Right lobe of liver (tissue), 6 donors: Measurements from ENCODE around the gene SPTLC2. TPM values are rescaled to one million over a fixed set of nuclear protein-coding genes. Genes with fewer than 3 reads are reported as not detected.

ENCODE experiments used
- ATAC-seq, 4 donors: fragments of 200-7000 bp; cut with Tn5 transposase; one replicate each; pipeline ENCODE4 v1.9.1; 2020; ENCODE audit warnings: mild to moderate bottlenecking in 4 of 4, moderate library complexity in 4 of 4
- DNase-seq, 3 donors: peaks; one replicate each; pipeline ENCODE4 v3.0.0-alpha.2; 2020
- H3K27ac ChIP-seq, 3 donors: fragments of 200-600 bp; one replicate each; pipeline ENCODE4 v1.8.0; 2022
- H3K27me3 ChIP-seq, 2 donors: fragments of 200-600 bp; one replicate each; pipeline ENCODE4 v1.8.0; 2022
- H3K36me3 ChIP-seq, 4 donors: fragments of 200-600 bp; sonication (generic) in 1 of 4; one replicate each; pipeline versions ENCODE4 v1.5.1 to v1.8.0; 2017 to 2022; ENCODE audit warnings: control low read depth in 1 of 4
- H3K4me1 ChIP-seq, 4 donors: fragments of 200-600 bp; sonication (generic) in 1 of 4; one replicate each; pipeline versions ENCODE4 v1.5.1 to v1.8.0; 2017 to 2022; ENCODE audit warnings: control low read depth in 1 of 4
- H3K4me3 ChIP-seq, 3 donors: fragments of 200-600 bp; one replicate each; pipeline ENCODE4 v1.8.0; 2022
- H3K9me3 ChIP-seq, 4 donors: fragments of 200-600 bp; sonication (generic) in 1 of 4; one replicate each; pipeline versions ENCODE4 v1.5.1 to v1.8.0; 2017 to 2022; ENCODE audit warnings: control low read depth in 1 of 4
- CTCF ChIP-seq, 4 donors: fragments of 200-600 bp in 3 of 4; fragments of 450-650 bp in 1 of 4; IDR thresholded peaks; one replicate each; pipeline versions ENCODE4 v1.5.1 to v1.8.0; 2016 to 2022; ENCODE audit warnings: antibody characterized with exemption in 4 of 4, mild to moderate bottlenecking in 2 of 4
- POLR2A ChIP-seq: fragments of 450-650 bp; IDR thresholded peaks from one replicate; pipeline ENCODE4 v1.6.1; 2017; ENCODE audit warnings: antibody characterized with exemption, mild to moderate bottlenecking
- WGBS: methylation state at CpG from one replicate; pipeline ENCODE4 v1.1.6; 2018; ENCODE audit warnings: low coverage, low lambda C conversion rate; ENCODE audit not compliant: insufficient coverage; ENCODE audit errors: missing lambda C conversion rate; 5-methylcytosine and 5-hydroxymethylcytosine counted together
- intact Hi-C, 2 donors: fragments of 100-400 bp; cut with DNase I; formaldehyde crosslinking; loops; one replicate each; pipeline versions ENCODE4 v1.11.2 to v1.14.1; 2022
- total RNA-seq, 6 experiments: library from RNA; depleted of rRNA in 2 of 6; stranded (reverse); fragments of >200 nt in 2 of 6; fragmentation: NEBNext Ultra II Directional in 3 of 6; extraction: Animal tissue kit (Norgen Biotek cat#: 25700) in 3 of 6; gene quantifications; one replicate each; pipeline versions ENCODE4 v1.1.0 to v1.2.4, GENCODE V29; 2016 to 2023
- donor health status: DM: no; HTN: yes; CAD: no.
- donor health status: DM: no; HTN: no; CAD: no.
- donor health status: DM: no; HTN: no; CAD: no.
- donor health status: DM: no; HTN: yes; CAD: no.
- donor health status: DM: no; HTN: yes; CAD: no.

The SPTLC2 gene
- total RNA-seq, 6 experiments from 2014 or later, result 5.9 to 16.4 (median 10.7) TPM

DNA sequence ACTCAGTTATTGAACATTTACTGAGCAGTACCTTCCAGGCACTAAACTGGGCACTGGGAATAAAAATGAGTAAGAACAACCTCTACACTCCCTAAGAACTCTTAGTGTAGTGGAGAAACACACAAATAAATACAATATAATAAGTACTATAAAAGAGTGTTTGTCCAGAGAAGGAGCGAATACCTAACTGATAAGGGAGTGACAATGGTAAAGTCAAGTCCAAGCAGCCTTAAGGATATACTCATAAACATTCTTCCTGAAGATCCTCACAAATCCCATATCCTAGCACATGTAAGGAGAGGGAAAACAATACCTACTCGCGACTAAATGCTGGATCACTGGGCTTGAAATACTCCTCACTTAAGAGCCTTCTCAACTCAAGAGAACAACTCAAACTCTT, 32.8 kb downstream of the SPTLC2 start:
- intact Hi-C loops, result no loop called here
- H3K4me1 ChIP-seq, result peaks cover 0 to 10% (median 0%) of the 10 kb centered on the region in 4 donors
- WGBS, result 90% methylated on average over 2 of the region's 3 CpGs
- no peak overlapping the region for H3K27ac ChIP-seq
- no peak overlapping the region for H3K4me3 ChIP-seq
- ATAC-seq (no peak), DNase-seq (no peak)
- H3K36me3 ChIP-seq, result no peaks in the 10 kb centered on the region
- H3K27me3 ChIP-seq, result no peaks in the 10 kb centered on the region
- TF ChIP-seq POLR2A, result no peak
- no peak for TF ChIP-seq CTCF (IDR thresholded peaks at IDR 0.05)
- H3K9me3 ChIP-seq, result no peaks in the 10 kb centered on the region

DNA sequence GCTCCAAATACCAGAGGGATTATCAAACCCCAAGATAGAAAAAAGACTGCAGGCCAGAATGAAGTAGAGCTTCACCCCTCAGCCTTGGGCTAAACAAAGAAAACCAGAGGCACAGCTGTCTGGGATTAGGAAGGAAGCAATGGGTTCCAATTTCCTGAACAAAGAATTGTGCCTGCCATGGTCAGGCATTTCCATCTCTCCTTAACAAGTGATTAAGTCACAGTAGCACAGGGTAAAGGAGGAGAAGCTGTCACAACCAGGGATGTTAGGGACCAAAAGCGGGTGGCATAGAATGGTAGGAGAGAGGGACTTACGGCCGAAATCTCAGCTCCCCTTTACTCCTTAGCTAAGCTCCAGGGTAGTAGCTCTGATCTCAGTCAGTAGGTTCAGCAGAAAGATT, 33.9 kb downstream of the SPTLC2 start:
- DNase-seq, result no peak
- intact Hi-C loops, result no loop called here
- TF ChIP-seq POLR2A, result no peak
- TF ChIP-seq CTCF (IDR thresholded peaks at IDR 0.05), result no peak
- ATAC-seq, result peak in 1 of 4 donors; percentile 17
- Histone ChIP-seq H3K4me1 (peaks cover 0 to 10% (median 0%) of the 10 kb centered on the region in 4 donors), H3K36me3 (no peaks in the 10 kb centered on the region), H3K4me3 (no peak overlapping the region), H3K9me3 (no peaks in the 10 kb centered on the region), H3K27ac (no peak overlapping the region), H3K27me3 (no peaks in the 10 kb centered on the region)
- 91% methylated on average over 3 of the region's 3 CpGs for WGBS

DNA sequence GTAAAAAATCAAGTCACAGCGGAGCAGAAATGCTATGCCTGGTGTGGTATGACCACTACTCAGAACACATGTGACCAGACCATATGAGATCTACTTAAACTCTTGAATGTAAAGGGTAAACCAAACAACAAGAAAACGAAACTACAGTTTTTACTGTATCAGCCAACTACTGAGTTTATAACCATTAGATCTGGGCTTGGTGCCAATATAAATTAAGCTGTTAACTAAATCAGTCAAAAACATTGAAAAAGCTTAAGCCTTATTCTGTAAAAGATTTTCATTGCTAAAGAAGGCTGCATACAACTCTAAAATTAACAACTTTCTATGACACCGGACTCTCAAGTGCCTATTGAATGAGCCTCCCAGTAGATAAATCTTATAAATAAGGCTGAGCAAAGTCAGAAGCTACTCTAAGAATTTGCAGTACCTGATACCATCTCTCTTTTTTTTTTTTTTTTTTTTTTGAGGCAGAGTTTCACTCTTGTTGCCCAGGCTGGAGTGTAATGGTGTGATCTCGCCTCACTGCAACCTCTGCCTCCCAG, 35.4 kb downstream of the SPTLC2 start:
- Histone ChIP-seq H3K4me3 (no peak overlapping the region), H3K27me3 (no peaks in the 10 kb centered on the region), H3K4me1 (peaks cover 0 to 10% (median 0%) of the 10 kb centered on the region in 4 donors), H3K36me3 (peaks cover 0 to 4% (median 0%) of the 10 kb centered on the region in 4 donors), H3K27ac (peak overlapping the region in 2 of 3 donors; percentile 2 to 11), H3K9me3 (no peaks in the 10 kb centered on the region)
- no peak for TF ChIP-seq CTCF (IDR thresholded peaks at IDR 0.05)
- no peak for TF ChIP-seq POLR2A
- ATAC-seq (peak; percentile 45 to 64 (median 56)), DNase-seq (no peak)
- 39% methylated on average over 4 of the region's 4 CpGs for WGBS
- intact Hi-C loops, result no loop called here

GRCh38 chr14:77580477-77580876, 36.0 kb downstream of the SPTLC2 start:
- DNase-seq, result no peak
- peak overlapping the region in 2 of 3 donors; percentile 2 to 11 for H3K27ac ChIP-seq
- no peaks in the 10 kb centered on the region for H3K27me3 ChIP-seq
- TF ChIP-seq CTCF (IDR thresholded peaks at IDR 0.05) (no peak), POLR2A (no peak)
- intact Hi-C loops, result no loop called here
- 94% methylated on average over 4 of the region's 4 CpGs for WGBS
- no peaks in the 10 kb centered on the region for H3K9me3 ChIP-seq
- H3K4me1 ChIP-seq, result peaks cover 0 to 10% (median 0%) of the 10 kb centered on the region in 4 donors
- H3K4me3 ChIP-seq, result no peak overlapping the region
- peaks cover 0 to 4% (median 0%) of the 10 kb centered on the region in 4 donors for H3K36me3 ChIP-seq
- peak in 1 of 4 donors; percentile 21 for ATAC-seq
